HL-60 (cell line): ENCODE data around the gene BUD23.

Experiments
- DNase-seq, 2 experiments: peaks; one replicate each; pipeline ENCODE4 v3.0.0-alpha.2; 2010 to 2020; ENCODE audit warnings: low read depth in 1 of 2, low spot score in 1 of 2
- H3K27ac ChIP-seq: fragments of 250-450 bp; sonication (Bioruptor Pico); replicated peaks from 2 replicates; pipeline ENCODE4 v1.5.1; 2020; ENCODE audit warnings: mild to moderate bottlenecking, moderate library complexity
- H3K27me3 ChIP-seq: fragments of 250-450 bp; sonication (Bioruptor Pico); 2 replicates; pipeline ENCODE4 v1.5.1; 2021; ENCODE audit warnings: mild to moderate bottlenecking, moderate library complexity; ENCODE audit not compliant: insufficient read depth, poor library complexity, severe bottlenecking
- H3K4me3 ChIP-seq: replicated peaks from 2 replicates; pipeline ENCODE4 v1.5.1; 2011; ENCODE audit warnings: mild to moderate bottlenecking, control low read depth, low read length; ENCODE audit not compliant: insufficient read depth
- CTCF ChIP-seq: IDR thresholded peaks from one replicate; pipeline ENCODE4 v1.5.1; 2011; ENCODE audit warnings: low read length, control low read depth, inconsistent platforms; ENCODE audit not compliant: insufficient read depth
- GABPA ChIP-seq: IDR thresholded peaks from 2 replicates; pipeline ENCODE4 v1.6.1; 2012; ENCODE audit warnings: low read depth
- POLR2AphosphoS5 ChIP-seq: IDR thresholded peaks from 2 replicates; pipeline ENCODE4 v1.6.1; 2012; ENCODE audit warnings: low read depth
- REST ChIP-seq: IDR thresholded peaks from 2 replicates; pipeline ENCODE4 v1.6.1; 2012; ENCODE audit warnings: low read depth; ENCODE audit not compliant: insufficient replicate concordance
- SPI1 ChIP-seq: IDR thresholded peaks from 2 replicates; pipeline ENCODE4 v1.6.1; 2012; ENCODE audit warnings: low read depth, mild to moderate bottlenecking, borderline replicate concordance

BUD23 gene

GRCh38 chr7:73742338-73742752 lies 58.9 kb downstream of the BUD23 start:
- no peak for DNase-seq
- H3K4me3 ChIP-seq: no peak overlapping the region
- H3K27me3 ChIP-seq: no peaks in the 10 kb centered on the region
- H3K27ac ChIP-seq: no peak overlapping the region
- TF ChIP-seq GABPA (no peak), POLR2AphosphoS5 (no peak), SPI1 (no peak), REST (no peak), CTCF (no peak)

- Histone ChIP-seq H3K4me3 (no peak overlapping the region), H3K27me3 (no peaks in the 10 kb centered on the region), H3K27ac (no peak overlapping the region)
- DNase-seq: no peak
- TF ChIP-seq GABPA (no peak), SPI1 (no peak), REST (no peak), POLR2AphosphoS5 (no peak), CTCF (no peak)
Measured at GRCh38 chr7:73742753-73743641, 59.6 kb downstream of the BUD23 start.

- no peaks in the 10 kb centered on the region for H3K27me3 ChIP-seq
- DNase-seq: no peak
- no peak overlapping the region for H3K4me3 ChIP-seq
- TF ChIP-seq CTCF (no peak), GABPA (no peak), SPI1 (no peak), POLR2AphosphoS5 (no peak), REST (no peak)
- no peak overlapping the region for H3K27ac ChIP-seq
Measured at GRCh38 chr7:73746378-73746777, 63.0 kb downstream of the BUD23 start.
